ENCODE measurements around the gene CABP5.

The CABP5 gene

DNA sequence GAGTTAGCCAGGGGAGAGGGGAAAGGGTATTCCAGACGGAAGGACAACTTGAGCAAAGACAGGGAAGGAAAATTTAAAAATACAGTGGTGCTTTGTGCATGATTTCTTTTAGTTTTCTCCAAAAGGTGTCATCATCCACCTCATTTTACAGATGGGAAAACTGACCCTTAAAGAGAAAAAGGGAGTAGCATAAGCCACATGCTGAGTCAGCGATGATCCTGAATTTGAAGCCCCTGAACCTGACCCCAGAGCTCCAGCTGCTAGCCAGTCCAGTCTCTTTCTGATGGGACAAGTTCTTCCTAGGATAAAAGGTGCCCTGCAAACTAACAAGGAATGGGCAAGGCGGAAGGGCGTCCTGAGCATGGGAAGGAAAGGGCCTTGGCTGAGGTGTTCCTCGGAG, 10.3 kb downstream of the CABP5 start:
- DNase-seq (ENCODE audit: insufficient read length, low spot score) (no peak), FAIRE-seq (no peak)

DNA sequence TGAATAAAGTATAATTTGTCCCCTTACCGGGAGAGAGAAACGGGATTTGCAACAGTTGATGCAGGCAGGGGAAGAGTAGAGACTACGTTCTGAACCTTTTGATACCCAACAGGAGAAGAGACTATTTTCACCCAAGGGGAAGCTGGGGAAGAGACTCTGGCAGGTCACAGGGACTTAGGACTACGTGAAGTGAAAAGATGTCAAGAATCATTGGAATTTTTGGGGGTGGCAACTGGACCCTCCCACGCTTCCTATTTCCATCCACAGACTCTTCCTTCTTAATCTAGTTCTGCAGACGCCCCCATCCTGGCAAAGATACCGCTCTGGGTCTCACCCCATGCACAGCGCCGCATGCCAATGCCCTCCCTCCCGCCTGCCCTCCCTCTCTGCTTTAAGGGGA, 13.8 kb downstream of the CABP5 start:
- FAIRE-seq: no peak
- DNase-seq (ENCODE audit: insufficient read length, low spot score): no peak

DNA sequence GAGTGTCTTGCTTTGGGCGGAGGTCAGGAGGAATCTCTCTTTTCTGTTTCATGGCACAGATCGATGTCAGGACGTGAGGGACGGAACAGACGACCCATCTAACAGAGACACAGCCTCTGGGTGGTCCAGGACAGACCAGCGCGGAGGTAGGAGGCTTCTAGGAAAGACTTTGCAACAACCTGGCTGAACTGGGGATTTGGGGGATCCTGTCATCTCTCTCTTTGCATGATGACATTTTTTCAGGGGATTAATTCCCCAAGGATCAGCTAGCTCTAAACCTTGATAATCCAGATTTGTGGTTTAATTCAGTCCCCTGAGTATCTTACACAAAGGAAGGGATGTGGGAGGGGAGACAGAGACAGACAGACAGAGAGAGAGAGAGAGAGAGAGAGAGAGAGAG, 14.4 kb downstream of the CABP5 start:
- FAIRE-seq (no peak), DNase-seq (ENCODE audit: insufficient read length, low spot score) (no peak)

DNA sequence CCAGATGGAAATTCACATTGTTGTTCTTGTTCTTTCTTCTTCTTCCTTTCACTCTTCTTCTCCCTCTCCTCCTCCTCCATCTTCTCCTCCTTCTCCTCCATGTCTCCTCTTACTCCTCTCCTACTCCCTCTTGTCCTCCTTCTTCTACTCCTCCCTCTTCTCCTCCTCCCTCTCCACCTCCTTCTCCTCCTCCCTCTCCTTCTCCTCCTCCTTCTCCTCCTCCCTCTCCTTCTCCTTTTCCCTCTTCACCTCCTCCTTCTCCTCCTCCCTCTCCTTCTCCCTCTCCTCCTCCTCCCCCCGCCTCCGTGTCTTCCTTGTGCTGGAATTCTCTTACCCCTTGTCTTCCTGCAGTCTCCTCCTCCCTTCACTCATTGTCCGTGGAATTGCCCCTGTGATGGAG, 18.4 kb downstream of the CABP5 start:
- DNase-seq (ENCODE audit: insufficient read length, low spot score) (no peak), FAIRE-seq (no peak)

DNA sequence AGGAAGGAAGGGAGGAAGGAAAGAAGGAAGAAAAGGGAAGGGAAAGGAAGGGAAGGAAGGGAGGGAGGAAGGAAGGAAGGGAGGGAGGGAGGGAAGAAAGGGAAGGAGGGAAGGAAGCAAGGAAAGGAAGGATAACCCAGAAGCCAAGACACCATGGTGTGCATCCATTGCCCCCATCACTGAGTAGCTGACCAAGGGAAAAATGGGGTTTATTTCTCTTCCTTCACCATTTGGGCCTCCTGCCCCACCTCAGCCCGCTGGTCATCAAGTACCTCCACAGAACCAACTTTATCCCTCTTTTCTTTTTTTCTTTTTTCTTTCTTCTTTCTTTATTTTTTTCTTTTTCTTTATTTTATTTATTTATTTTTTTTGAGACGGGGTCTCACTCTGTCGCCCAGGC, 20.4 kb downstream of the CABP5 start:
- no peak for FAIRE-seq

DNA sequence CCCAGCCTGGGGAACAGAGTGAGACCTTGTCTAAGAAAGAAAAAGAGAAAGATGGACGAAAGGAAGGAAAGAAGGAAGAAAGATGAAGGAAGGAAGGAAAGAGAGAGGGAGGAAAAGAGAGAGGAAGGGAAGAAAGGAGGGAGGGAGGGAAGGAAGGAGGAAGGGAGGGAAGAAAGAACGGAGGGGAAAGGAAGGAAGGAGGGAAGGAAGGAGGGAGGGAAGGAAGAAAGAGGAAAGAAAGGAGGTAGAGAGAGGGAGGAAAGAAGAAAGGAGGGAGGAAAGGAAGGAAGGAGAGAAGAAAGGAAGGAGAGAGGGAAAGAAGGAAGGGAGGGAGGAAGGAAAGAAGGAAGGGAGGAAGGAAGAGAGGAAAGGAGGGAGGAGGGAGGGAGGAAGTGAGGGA, 20.9 kb downstream of the CABP5 start:
- DNase-seq (ENCODE audit: insufficient read length, low spot score) (no peak), FAIRE-seq (no peak)

More for the DNA sequence above, 20.4 kb downstream of the CABP5 start:
- no peak for DNase-seq (ENCODE audit: insufficient read length, low spot score)

DNA sequence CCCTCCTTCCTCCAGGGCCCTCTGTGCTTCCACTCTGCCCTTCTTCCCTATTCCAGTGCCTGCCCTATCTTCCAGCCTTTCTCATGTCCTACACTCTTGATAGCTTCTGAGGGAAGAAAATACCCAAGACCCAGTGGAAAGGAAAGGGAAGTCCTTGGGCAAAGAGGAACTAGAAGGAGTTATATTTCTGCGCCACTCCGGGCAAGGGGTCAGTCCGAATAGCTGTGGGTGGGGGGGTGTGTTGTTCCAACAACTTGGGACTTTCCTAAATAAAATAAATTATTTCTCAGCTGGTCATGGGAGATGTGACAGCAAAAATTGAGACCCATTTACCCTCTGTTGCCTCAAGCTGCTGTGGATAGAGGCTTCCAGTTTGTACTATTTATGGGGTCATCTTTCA, 23.2 kb downstream of the CABP5 start:
- DNase-seq (ENCODE audit: insufficient read length, low spot score): no peak
- no peak for FAIRE-seq

DNA sequence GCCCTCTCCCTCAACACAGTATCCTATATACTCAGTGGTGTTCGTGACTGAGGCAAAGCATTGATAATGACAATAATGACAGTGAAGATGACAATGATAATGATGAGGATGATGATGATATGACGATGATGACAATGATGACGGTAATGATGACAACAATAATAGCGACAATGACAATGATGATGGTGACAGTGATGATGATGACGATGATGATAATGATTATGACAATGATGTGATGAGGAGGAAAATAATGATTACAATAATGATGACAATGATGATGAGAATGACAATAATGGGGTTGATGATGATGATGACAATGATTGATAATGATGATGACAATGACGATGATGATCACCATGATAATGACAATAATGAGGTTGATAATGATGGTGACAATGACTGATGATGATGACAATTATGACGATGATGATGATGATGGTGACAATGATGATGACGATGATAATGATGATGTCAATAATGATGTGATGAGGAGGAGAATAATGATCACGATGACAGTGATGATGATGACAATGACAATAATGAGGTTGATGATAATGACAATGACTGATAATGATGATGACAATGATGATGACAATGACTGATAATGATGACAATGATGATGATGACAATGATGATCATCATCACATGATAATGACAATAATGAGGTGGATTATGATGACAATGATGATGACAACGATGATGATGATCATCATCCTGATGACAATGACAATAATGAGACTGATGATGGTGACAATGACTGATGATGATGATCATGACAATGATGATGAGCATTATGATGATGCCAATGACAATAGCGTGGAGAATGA, 32.7 kb downstream of the CABP5 start:
- DNase-seq (ENCODE audit: insufficient read length, low spot score) (no peak), FAIRE-seq (peak; percentile 97)

DNA sequence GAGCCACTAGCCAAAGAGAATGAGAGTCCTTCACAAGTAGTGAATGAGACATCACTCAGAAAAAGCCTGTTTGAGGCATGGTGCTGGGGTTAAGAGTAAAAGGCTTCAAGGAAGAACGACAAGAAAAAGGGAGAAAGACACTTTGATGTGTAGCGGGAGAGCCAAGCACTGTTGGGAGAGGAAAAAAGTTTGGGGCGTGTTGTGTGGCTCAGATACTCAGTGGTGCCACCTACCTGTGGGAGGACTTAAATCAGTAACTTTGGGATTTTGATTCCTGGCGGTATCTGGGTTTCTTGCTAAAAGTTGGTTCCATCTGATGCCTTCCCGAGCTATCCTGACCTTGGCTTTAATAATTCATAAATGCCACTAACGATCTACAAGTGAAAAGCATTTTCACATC, 37.1 kb downstream of the CABP5 start:
- FAIRE-seq: no peak
- DNase-seq (ENCODE audit: insufficient read length, low spot score): no peak

DNA sequence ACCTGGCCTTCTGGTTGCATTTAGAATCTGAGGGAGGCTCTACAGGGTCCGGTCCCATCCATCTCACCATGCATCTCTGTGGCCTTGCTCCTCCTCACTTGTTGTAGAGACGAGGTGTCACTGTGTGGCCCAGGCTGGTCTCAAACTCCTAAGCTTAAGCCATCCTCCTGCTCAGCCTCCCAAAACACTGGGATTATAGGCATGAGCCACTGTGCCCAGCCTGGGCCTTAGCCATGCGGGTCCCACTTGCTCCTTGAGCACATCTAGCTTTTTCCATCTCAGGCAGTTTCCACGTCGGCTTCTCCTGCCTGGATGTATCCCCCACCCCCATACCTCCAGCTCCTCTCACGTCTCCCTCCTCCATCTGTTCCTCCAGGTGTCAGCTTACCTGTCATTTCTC, 39.6 kb downstream of the CABP5 start:
- FAIRE-seq (no peak), DNase-seq (ENCODE audit: insufficient read length, low spot score) (no peak)

DNA sequence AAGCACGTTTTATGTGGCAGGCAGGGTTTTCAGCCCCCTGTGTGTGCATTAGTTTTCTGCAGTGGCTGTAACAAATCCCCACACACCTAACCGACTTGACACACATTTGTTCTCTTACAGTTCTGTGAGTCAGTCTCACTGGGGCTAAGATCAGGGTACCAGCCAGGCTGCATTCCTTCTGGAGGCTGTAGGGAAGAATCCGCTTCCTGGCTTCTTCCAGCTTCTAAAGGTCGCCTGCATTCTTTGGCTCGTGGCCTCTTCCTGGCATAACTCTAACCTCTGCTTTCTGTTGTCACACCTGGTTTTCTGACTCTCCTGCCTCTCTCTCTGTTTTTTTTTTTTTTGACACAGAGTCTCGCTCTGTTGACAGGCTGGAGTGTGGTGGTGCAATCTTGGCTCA, 43.0 kb downstream of the CABP5 start:
- no peak for DNase-seq (ENCODE audit: insufficient read length, low spot score)
- FAIRE-seq: no peak

DNA sequence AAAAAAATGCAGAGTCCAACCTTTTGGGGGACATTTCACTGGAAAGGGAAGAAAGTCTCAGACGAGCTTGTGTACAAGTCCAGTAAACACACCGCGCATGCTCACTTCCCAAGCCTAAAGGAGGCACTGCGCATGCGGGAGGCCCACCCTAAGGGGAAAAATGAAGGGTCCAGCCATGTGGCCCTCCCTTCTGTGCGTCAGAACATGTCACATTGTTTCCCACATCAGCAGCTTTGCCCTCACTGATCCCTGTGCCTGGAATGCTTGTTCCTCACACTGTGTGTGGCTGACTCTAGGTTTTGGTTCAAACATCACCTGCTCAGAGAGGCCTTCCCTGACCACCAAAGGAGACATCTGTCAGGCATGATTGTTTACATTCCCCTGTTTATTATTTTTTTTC, 45.1 kb downstream of the CABP5 start:
- no peak for FAIRE-seq
- DNase-seq (ENCODE audit: insufficient read length, low spot score): no peak

DNA sequence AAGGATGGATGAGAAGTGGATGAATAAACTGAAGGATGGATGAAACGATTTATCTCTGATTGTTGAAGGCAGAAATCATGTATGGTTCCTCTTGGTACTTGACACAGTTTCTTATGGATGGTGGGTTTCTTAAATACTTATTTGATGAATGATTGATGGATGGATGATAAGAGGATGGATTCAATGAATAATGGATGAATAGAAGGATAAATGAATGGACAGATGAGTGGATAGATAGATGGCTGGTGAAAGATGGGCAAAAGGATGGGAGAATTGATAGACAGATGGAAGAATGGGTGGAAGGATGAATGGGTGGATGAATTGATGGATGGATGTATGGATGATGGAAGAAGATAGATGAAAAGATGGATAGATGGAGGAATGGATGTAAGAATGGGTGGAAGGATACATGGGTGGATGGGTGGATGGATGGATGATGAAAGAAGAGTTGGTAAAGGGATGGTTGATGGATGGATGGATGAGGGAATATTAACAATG, 47.6 kb downstream of the CABP5 start:
- DNase-seq (ENCODE audit: insufficient read length, low spot score) (no peak), FAIRE-seq (no peak)

DNA sequence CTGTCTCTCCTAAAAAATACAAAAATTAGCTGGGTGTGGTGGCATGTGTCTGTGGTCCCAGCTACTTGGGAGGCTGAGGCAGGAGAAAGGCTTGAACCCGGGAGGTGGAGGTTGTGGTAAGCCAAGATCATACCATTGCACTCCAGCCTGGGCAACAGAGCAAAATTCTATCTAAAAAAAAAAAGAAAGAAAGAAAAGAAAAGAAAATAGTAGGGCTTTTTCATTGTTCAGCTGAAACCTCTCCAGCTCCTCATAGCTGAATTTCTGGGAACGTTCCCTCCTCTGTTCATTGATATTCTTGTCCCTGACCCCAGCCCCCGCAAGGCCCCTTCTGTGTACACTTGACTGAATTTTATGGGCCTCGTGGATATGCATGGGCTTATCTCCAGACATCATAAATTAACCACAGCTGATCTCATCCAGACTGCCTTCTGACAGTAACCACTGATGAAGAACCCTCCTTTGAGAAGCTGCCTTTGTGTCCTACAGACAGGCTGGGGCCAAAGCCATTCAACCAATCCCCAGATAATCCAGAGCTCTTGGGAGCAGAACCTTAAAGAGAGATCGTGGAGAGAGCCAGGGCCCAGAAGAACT, 49.6 kb downstream of the CABP5 start, which contains the start of gene ELSPBP1:
Gene ELSPBP1, plus strand, starts transcription at position 424 of the 594 bp plus-strand sequence. CDS start 14,036 bp downstream, outside the sequence.
- DNase-seq (ENCODE audit: insufficient read length, low spot score): no peak
- no peak for FAIRE-seq

DNA sequence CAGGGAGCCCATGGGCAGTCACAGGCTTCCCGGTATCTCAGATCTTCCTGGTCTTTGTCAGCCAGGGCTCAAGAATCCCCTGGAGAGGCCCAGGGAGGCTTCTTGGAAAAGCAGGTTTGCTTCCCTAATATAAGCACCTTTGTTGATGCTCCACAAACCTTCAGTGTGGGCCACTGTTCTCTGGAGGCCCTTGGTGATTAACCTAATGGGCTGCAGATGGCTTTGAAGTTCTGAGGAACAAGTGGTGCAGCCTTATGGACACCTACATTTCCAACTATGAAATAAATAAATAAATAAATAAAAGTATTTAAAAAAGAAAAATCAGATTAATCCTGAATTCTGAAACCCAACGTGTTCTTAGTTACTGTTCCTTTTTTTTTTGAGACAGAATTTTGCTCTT, 51.8 kb downstream of the CABP5 start, which contains the start of gene BSPH1:
Gene BSPH1, minus strand, starts transcription at position 101 of the 400 bp plus-strand sequence. Its CDS starts 89 bp downstream, at position 12.
- FAIRE-seq (no peak), DNase-seq (ENCODE audit: insufficient read length, low spot score) (no peak)

DNA sequence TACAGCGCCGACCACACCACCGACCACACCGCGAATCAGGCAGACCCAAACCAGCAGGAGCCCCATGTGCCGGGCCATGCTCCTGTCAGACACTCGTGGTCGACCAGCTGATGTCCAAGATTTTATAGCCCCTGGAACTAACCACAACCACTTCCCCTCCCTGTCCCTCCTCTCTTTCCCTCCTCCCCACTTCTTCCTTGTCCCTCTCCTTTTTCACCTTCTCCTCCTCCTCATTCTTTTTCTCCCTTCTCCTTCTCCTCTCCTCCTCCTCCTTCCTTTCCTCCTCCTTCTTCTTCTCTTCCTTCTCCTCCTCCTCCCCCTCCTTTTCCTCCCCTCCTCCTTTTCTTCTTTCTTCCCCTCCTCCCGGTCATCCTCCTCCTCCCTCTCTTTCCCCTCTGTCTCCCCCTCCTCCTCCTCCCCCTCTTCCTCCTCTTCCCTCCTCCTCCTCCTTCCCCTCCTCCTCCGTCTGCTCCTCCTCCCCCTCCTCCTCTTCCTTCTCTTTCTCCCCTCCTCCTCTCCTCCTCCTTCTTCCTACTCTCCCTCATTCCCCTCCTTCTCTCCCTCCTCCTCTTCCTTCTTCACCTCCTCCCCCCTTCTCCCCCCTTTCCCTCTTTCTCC, 52.6 kb downstream of the CABP5 start:
- no peak for DNase-seq (ENCODE audit: insufficient read length, low spot score)
- FAIRE-seq: no peak

Measured in HTR-8/SVneo (cell line).